ENCODE results near the gene RAB3A. TPM values are rescaled to one million over a fixed set of nuclear protein-coding genes. Genes with fewer than 3 reads are reported as not detected.

The RAB3A gene
- total and polyA plus RNA-seq, 12 donors = 2.3 to 32.3 (median 6.2) TPM

- H3K27ac ChIP-seq = peak overlapping the region in 4 of 5 donors; percentile 89 to 97 (median 92)
- peaks cover 21 to 22% of the 10 kb centered on the region in 2 donors for H3K4me1 ChIP-seq (replicated peaks in 1 of 2)
- intact Hi-C loops (cut with DNase I) = loop anchor here in 1 of 2 donors (5.0 kb wide), 1 partner anchor 57 kb away; no protein-coding TSS in a partner anchor
- H3K27me3 ChIP-seq = no peaks in the 10 kb centered on the region
- 90 to 95% (median 91%) methylated on average over 25 to 66 of the region's 66 CpGs for WGBS, 4 donors
- H3K4me3 ChIP-seq = no peak overlapping the region
- no peaks in the 10 kb centered on the region for H3K9me3 ChIP-seq (replicated peaks in 1 of 3)
- peaks cover 0 to 61% of the 10 kb centered on the region in 2 donors for H3K36me3 ChIP-seq (replicated peaks in 1 of 2)
- DNase-seq = peak in 2 of 7 donors; percentile 39 to 49
- TF ChIP-seq CTCF (IDR thresholded peaks at IDR 0.05) = no peak
- TF ChIP-seq POLR2A (IDR thresholded peaks at IDR 0.05) = no peak
These were observed 35.0 kb downstream of the RAB3A start for GRCh38 chr19:18168673-18169381.

DNA sequence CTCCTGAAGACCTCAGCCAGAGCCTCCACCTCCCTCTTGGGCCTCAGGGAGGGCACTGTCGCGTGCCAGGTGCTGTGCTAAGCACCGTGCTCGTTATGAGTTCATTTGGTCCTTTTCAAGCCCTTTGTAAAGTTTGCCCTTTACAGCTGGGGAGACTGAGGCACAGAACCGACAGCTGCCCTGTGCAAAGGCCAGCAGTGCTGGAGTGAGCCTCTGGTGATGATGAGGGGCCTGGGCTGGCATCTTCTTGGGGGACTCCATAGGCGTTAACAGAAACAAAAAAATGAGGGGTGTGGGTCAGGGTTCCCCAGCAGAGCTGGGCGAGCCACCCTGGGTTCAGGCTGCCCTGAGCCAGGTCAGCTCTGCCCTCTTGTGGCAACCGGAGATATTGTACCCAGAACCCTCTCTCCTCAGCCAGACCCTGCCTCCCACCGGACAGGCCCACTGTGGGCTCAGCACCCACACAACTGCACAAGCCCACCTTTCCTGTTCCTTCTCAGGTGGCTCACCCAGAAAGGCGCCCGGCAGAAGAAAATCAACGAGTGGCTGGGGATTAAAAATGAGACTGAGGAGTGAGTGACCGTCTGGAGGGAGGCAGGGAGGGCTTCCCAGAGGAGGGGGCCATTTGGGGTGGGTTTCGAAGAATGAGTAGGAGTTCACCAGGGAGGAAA is 35.7 kb downstream of the RAB3A start:
- no peak overlapping the region for H3K4me3 ChIP-seq
- no peaks in the 10 kb centered on the region for H3K27me3 ChIP-seq
- H3K27ac ChIP-seq = no peak overlapping the region
- H3K36me3 ChIP-seq (replicated peaks in 1 of 2) = peaks cover 0 to 68% of the 10 kb centered on the region in 2 donors
- intact Hi-C loops (cut with DNase I) = loop anchor here in 1 of 2 donors (5.0 kb wide), 1 partner anchor 56 kb away; no protein-coding TSS in a partner anchor
- peak in 5 of 7 donors; percentile 45 to 65 (median 52) for DNase-seq
- no peaks in the 10 kb centered on the region for H3K9me3 ChIP-seq (replicated peaks in 1 of 3)
- WGBS, 4 donors = 64 to 71% (median 66%) methylated on average over 11 to 14 of the region's 14 CpGs
- peaks cover 18% of the 10 kb centered on the region in 2 donors for H3K4me1 ChIP-seq (replicated peaks in 1 of 2)
- TF ChIP-seq CTCF (IDR thresholded peaks at IDR 0.05) = peak; percentile 60 to 78 (median 74)
- TF ChIP-seq POLR2A (IDR thresholded peaks at IDR 0.05) = no peak

DNA sequence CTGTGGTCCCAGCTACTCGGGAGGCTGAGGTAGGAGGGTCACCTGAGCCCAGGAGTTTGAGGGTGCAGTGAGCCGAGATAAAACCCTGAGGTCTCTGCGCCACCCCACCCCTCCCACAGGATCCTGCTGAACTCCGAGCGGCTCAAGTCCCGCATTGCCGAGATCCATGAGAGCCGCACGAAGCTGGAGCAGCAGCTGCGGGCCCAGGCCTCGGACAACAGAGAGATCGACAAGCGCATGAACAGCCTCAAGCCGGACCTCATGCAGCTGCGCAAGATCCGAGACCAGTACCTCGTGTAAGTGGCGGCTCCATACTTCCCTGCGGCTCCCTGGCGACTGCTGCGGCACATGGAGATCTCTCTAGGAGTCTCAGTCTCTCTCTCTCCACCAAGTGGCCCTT is 36.8 kb downstream of the RAB3A start:
- no peak for DNase-seq
- TF ChIP-seq POLR2A (IDR thresholded peaks at IDR 0.05) (no peak), CTCF (IDR thresholded peaks at IDR 0.05) (no peak)

More for the DNA sequence above, 36.8 kb downstream of the RAB3A start:
- no peaks in the 10 kb centered on the region for H3K27me3 ChIP-seq
- intact Hi-C loops (cut with DNase I) = loop anchor here in 1 of 2 donors (5.0 kb wide), 1 partner anchor 55 kb away; no protein-coding TSS in a partner anchor
- no peak overlapping the region for H3K27ac ChIP-seq
- H3K9me3 ChIP-seq (replicated peaks in 1 of 3) = no peaks in the 10 kb centered on the region
- WGBS, 4 donors = 89 to 93% (median 93%) methylated on average over 7 to 21 of the region's 21 CpGs
- no peak overlapping the region for H3K4me3 ChIP-seq
- H3K4me1 ChIP-seq (replicated peaks in 1 of 2) = peaks cover 16 to 17% of the 10 kb centered on the region in 2 donors
- peaks cover 0 to 77% of the 10 kb centered on the region in 2 donors for H3K36me3 ChIP-seq (replicated peaks in 1 of 2)

Data from adrenal gland (tissue), 12 donors.